Measurements from ENCODE around the gene FBXL13. TPM values are rescaled to one million over a fixed set of nuclear protein-coding genes. Genes with fewer than 3 reads are reported as not detected.
A peak's percentile ranks its signal among the peaks of the same experiment; 100 is the strongest.

The FBXL13 gene
- total RNA-seq, 1 donor from 2014 or later, result 2.1 TPM

DNA sequence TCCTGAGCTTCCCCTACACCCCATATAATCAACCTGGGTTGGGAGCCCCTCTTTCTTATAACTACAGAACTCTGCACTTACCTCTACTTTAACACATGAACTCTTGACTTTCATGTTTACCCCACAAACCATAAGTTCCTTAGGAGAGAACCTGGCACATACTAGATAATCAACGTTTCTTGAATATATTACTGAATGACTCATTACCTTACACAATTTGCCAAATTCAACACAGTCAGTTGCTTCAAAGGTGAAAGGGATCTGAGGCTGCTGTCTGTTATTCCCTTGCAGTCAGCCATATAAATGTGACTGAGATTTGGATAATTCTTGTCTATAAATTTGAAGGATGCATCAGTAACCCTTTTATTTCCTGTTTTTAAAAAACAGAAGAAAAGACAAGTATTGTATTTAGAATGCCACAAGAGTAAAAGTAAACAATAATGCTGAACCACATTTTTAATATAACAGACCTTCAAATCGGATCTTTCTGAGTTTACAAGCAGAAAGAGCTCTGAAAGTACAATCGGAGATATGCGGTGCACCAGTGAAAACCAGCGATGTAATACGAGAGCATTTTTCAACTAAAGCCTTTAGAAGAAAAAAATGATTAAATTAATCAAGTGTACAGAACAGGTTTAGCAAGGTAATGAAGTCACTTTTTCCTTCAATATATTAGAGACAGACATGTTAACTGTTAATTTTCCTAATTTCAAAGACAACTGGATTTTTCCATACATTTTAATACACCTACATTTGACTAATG is 191.3 kb downstream of the FBXL13 start:
- no peak for DNase-seq (ENCODE audit: low read depth, low spot score)
- H3K27me3 Mint-ChIP-seq (ENCODE audit: low read depth), result no peaks in the 10 kb centered on the region
- H3K9me3 Mint-ChIP-seq, result no peaks in the 10 kb centered on the region
- TF ChIP-seq, protein P1, sequence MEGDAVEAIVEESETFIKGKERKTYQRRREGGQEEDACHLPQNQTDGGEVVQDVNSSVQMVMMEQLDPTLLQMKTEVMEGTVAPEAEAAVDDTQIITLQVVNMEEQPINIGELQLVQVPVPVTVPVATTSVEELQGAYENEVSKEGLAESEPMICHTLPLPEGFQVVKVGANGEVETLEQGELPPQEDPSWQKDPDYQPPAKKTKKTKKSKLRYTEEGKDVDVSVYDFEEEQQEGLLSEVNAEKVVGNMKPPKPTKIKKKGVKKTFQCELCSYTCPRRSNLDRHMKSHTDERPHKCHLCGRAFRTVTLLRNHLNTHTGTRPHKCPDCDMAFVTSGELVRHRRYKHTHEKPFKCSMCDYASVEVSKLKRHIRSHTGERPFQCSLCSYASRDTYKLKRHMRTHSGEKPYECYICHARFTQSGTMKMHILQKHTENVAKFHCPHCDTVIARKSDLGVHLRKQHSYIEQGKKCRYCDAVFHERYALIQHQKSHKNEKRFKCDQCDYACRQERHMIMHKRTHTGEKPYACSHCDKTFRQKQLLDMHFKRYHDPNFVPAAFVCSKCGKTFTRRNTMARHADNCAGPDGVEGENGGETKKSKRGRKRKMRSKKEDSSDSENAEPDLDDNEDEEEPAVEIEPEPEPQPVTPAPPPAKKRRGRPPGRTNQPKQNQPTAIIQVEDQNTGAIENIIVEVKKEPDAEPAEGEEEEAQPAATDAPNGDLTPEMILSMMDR (conservative IDR thresholded peaks at IDR 0.05), result no peak
- H3K27ac Mint-ChIP-seq (ENCODE audit: unreplicated experiment), result no peak overlapping the region
- H3K4me1 Mint-ChIP-seq, result peaks cover 5% of the 10 kb centered on the region
- no peak overlapping the region for H3K4me3 Mint-ChIP-seq
- no peaks in the 10 kb centered on the region for H3K36me3 Mint-ChIP-seq (ENCODE audit: low read depth)

GRCh38 chr7:102875700-102876295 is 198.8 kb downstream of the FBXL13 start:
- no peaks in the 10 kb centered on the region for H3K36me3 Mint-ChIP-seq (ENCODE audit: low read depth)
- no peaks in the 10 kb centered on the region for H3K27me3 Mint-ChIP-seq (ENCODE audit: low read depth)
- no peak for DNase-seq (ENCODE audit: low read depth, low spot score)
- H3K27ac Mint-ChIP-seq (ENCODE audit: unreplicated experiment), result peak overlapping the region; percentile 38
- TF ChIP-seq, protein P1 (conservative IDR thresholded peaks at IDR 0.05), result no peak
- no peak overlapping the region for H3K4me3 Mint-ChIP-seq
- H3K4me1 Mint-ChIP-seq, result peaks cover 17% of the 10 kb centered on the region
- peaks cover 3% of the 10 kb centered on the region for H3K9me3 Mint-ChIP-seq

DNA sequence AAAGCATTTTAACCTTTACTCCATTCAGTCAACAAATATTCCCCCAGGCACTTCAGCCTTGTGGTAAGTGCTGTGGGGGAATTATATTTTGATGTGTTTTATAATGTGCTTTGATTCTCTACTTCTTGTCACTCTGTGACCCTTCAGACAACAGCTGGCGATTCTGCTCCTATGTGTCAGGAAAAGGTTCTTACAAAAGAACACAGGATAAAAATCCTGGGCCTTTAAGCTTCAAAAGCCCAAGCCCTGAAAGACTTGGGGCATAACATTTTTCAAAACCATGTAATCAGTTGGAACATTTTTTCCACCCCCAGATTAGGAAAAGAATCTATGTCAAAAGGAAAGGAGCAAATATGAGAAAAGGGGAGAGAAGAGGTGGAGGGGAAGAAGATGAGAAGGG is 199.6 kb downstream of the FBXL13 start:
- H3K27ac Mint-ChIP-seq (ENCODE audit: unreplicated experiment), result no peak overlapping the region

GRCh38 chr7:102874166-102874829 is 200.3 kb downstream of the FBXL13 start:
- DNase-seq (ENCODE audit: low read depth, low spot score), result no peak
- Mint-ChIP-seq H3K9me3 (peaks cover 3% of the 10 kb centered on the region), H3K27ac (ENCODE audit: unreplicated experiment) (no peak overlapping the region), H3K36me3 (ENCODE audit: low read depth) (no peaks in the 10 kb centered on the region), H3K4me1 (peaks cover 13% of the 10 kb centered on the region), H3K4me3 (no peak overlapping the region), H3K27me3 (ENCODE audit: low read depth) (no peaks in the 10 kb centered on the region)
- TF ChIP-seq, protein P1 (conservative IDR thresholded peaks at IDR 0.05), result no peak

More for the DNA sequence above, 199.6 kb downstream of the FBXL13 start:
- Mint-ChIP-seq H3K4me1 (peaks cover 13% of the 10 kb centered on the region), H3K36me3 (ENCODE audit: low read depth) (no peaks in the 10 kb centered on the region), H3K9me3 (peaks cover 3% of the 10 kb centered on the region), H3K27me3 (ENCODE audit: low read depth) (no peaks in the 10 kb centered on the region), H3K4me3 (no peak overlapping the region)
- TF ChIP-seq, protein P1 (conservative IDR thresholded peaks at IDR 0.05), result no peak
- no peak for DNase-seq (ENCODE audit: low read depth, low spot score)

- DNase-seq (ENCODE audit: low read depth, low spot score), result no peak
- Mint-ChIP-seq H3K4me3 (no peak overlapping the region), H3K4me1 (peaks cover 13% of the 10 kb centered on the region), H3K27ac (ENCODE audit: unreplicated experiment) (no peak overlapping the region), H3K9me3 (peaks cover 3% of the 10 kb centered on the region), H3K36me3 (ENCODE audit: low read depth) (no peaks in the 10 kb centered on the region), H3K27me3 (ENCODE audit: low read depth) (no peaks in the 10 kb centered on the region)
- TF ChIP-seq, protein P1 (conservative IDR thresholded peaks at IDR 0.05), result no peak
These were observed 201.0 kb downstream of the FBXL13 start for GRCh38 chr7:102873470-102874165.
